ENCODE data around the gene BMP6.

The BMP6 gene

DNA sequence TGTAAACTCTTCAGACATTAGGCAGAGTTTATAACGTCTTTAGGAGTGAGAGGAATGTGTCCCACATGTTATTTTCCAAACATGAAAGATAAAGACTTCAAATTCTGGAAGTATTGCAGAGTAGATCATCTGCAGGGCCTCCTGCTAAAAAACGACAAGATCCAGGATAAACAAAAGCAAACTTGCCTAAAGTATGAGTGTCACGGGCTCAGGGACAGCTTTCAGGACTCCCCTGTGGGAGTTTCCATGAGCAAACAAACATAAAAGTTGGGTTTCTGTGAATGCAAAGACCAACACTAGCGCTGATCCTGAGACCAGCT is 107.8 kb downstream of the BMP6 start:
- no peak for DNase-seq

DNA sequence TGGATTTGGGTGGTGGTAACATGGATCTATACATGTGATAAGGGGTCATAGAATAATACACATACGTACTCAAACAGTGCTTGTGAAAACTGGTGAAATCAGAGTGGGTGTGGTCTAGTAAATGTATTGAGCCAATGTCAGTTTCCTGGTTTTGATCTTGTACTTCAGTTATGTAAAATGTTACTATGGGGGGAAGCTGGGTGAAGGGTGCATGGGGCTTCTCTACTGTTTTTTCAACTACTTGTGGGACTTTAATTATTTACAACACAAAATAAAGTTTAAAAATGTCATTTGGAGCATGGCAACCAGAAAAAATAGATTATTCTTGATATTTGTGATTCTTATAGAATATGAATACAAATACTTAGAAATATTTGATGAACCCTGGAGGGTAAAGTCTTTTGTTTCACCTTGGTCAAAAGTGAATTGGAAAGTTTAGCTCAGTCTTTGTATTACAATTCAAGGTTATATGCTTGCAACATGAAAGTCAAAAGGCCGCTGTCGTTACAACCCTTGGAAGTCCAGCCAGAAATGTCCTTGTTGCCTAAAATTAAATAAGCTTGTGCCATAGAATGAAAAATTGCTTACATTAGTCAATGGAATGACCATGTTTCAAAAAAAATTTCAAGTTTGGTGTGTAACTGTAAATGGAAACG is 110.6 kb downstream of the BMP6 start:
- DNase-seq: no peak

GRCh38 chr6:7841781-7842468 is 116.0 kb downstream of the BMP6 start:
- DNase-seq: no peak

DNA sequence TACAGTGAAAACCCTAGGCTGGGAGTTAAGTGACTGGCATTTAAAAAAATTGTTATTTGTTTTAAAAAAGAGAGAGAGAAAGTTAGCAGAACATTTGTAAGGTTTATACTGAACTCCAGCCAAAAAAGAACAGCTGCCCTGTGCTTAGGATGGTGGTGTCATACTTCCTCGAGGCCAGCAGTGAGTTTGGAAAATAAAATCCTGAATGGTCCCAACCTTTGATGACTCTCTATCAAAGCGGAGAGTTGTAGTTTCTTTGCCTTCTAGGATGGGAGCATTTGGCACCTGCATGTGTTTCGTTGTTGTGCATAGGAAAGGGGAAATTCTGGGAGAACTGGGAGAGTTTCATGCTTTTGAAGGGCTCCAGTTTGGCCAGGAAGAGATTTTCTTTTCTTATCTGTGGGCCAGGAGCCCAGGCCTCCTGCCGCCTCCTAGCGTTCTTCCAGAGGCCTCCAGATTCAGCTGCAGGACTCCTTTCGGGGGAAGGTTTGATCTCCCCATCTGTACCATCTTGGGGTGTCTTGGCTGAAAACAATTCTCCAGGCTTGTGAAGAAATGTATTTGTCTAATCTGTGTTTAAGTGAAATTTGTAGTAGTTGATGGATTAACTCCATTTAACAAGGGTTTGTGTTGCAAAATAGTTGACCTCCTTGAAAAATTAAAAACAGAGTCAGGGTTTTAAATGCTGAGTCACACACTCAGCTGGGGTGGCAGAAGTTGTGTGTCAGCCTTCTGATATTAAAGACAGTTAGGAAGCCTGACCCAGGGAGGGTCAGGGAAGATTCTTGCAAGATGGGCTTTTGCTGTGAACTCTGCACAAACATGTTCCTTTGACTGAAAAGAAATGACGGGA is 121.3 kb downstream of the BMP6 start:
- no peak for DNase-seq

DNA sequence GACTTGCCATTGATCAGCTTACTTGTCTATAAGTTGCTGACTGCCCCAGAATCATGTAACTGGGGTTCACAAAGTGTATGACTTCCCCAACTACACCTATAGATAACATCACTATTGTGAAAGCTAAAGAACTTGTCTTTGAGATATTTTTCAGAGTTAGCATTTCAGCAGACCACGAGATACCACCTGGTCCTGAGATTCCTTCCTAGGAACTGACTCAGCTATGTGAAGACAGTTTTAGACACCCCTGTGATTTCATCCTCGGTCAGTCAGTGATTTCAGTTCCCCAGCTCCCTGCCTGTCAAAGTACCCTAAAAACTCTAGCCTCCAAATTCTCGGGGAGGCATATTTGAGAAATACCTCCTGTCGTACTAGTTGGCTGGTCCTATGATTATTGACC is 122.3 kb downstream of the BMP6 start:
- DNase-seq: no peak

- no peak for DNase-seq
Observed at GRCh38 chr6:7851780-7852179, 125.9 kb downstream of the BMP6 start.

DNA sequence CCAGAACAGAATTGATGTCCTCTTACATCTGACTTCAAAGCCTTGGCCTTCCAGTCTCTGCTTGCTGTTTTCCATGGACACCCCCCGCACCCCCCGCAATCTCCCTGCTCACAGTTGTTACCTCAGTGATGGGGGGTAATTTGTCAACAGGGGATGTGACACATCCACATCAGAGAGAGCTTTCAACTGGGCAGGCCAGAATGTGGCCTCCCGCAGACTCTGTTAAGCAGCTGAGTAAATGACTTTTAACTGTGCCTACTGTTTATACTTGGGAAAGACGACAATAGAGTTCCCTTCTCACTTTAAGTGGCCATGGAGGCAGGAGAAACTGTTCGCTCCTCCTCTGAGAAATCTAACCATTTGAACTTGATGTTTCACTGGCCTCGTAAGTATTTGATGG is 133.7 kb downstream of the BMP6 start:
- DNase-seq: no peak

DNA sequence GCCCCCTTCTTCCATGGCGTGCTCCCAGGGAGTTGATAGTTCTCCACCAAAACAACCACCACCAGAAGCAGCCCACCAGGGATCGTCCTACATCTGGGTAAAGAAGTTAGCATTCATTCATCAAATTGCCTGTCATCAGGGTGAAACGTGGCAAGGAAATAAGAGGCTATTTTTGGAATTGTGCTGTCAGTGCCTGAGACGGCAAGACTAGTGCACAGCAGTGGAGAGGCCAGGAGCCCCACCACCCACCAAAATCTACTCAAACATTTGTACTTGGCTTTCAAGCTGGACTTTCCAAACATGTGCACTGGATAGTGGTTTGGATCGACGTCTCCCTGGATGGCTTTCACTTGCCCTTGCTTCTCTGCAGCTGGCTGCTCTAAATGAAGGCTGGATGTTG is 139.9 kb downstream of the BMP6 start:
- DNase-seq: no peak

DNA sequence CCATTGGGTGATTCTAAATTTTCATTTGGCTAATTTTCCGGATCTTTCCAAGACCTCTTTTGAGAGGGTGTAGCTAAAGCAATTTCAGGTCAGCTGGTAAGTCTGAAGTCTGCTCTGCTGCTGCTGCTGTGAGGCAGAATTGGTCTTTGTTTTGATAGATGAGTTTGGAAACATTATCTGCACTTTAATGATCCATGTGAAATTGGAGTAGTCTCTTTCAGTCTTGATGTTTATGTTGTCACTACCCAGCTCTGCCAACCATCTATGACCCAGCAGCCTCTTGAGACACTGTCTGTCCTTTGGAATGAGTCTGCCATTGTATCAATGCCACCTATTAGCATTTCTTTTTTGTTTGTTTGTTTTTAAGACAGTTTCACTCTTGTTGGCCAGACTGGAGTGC is 140.6 kb downstream of the BMP6 start:
- no peak for DNase-seq

- DNase-seq: no peak
Observed at GRCh38 chr6:7868926-7869325, 143.0 kb downstream of the BMP6 start.

GRCh38 chr6:7878401-7878964 is 152.6 kb downstream of the BMP6 start:
- DNase-seq: no peak

- DNase-seq: no peak
Observed at GRCh38 chr6:7879043-7879442, 153.1 kb downstream of the BMP6 start.

GRCh38 chr6:7879579-7879978 is 153.7 kb downstream of the BMP6 start:
- DNase-seq: no peak

DNA sequence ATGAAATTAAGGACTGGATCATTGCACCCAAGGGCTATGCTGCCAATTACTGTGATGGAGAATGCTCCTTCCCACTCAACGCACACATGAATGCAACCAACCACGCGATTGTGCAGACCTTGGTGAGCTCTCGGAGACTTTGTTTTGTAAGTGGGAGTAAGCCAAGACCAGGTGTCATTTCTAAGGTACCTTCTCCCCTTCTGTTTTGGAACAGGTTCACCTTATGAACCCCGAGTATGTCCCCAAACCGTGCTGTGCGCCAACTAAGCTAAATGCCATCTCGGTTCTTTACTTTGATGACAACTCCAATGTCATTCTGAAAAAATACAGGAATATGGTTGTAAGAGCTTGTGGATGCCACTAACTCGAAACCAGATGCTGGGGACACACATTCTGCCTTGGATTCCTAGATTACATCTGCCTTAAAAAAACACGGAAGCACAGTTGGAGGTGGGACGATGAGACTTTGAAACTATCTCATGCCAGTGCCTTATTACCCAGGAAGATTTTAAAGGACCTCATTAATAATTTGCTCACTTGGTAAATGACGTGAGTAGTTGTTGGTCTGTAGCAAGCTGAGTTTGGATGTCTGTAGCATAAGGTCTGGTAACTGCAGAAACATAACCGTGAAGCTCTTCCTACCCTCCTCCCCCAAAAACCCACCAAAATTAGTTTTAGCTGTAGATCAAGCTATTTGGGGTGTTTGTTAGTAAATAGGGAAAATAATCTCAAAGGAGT is 154.2 kb downstream of the BMP6 start:
- no peak for DNase-seq

GRCh38 chr6:7880718-7881107 is 154.8 kb downstream of the BMP6 start:
- DNase-seq: no peak

DNA sequence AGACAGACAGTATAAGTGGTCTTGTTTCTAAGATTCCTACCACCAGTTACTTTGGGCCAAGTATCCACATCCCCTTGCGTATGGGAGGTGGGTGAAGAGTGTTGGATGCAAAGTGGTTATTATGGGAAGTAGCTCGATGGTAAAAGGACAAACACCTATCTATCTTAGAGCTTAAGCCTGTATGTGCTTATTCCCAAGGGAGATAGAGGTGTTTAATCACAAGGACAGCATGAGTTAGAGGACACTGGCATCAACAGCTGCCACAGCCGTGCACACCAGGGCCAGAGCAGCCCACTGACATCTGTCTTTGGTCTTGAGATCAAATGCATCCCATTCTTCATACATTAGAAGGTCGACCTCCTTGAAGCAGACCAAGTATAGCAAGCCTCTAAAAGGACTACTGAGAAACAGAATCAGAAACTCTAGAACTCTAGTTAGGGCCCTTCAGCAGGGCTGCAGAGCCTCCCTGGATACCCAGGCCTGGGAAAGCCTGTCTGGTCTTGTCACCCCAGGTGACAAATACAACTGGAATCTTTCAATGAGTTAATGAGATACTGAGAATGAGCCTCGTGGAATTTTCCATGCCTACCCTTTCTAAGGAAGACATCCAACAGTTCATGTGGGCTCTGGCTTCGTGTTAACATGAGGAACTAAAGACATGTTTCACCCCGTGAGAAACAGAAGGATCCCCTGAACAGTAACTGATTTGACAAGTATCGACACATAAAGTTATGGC is 156.0 kb downstream of the BMP6 start:
- no peak for DNase-seq

DNA sequence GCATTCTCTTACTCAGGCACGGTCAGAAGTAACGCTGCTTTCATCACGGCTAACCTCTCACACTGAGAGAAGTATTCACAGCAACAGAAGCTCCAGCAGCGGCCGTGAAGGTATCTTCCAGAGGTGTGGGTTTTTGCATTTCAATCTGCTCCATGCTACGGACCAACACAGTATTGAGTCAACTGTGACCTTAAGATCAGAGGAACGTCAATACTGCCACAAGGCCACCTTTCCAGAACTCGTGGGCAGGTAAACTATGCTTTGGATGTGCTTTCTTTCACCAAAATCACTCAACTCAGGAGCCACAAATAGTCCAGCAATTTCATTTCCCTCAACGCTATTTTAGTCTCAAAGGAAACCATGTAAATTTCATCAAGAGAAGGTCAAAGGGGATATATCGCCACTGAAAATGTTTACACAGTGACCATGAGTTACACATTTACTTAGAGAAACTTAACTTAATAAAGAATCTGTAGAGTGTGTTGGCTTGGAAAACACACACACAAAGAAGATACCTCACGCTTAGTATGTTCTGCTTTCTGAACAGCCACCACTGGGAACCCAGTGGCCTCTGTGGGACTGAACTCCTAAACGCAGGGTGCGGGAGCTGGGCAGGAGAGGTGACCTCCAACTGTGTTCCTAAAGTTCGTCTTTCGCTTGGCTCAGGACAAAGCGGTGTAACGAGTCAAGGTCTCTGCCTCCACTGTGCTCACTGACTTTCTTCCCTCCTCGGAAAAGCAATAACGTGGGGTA is 156.8 kb downstream of the BMP6 start:
- no peak for DNase-seq

- no peak for DNase-seq
Observed at GRCh38 chr6:7883381-7883780, 157.5 kb downstream of the BMP6 start.

- no peak for DNase-seq
Observed at GRCh38 chr6:7886132-7886531, 160.2 kb downstream of the BMP6 start.

- no peak for DNase-seq
Observed at GRCh38 chr6:7887278-7887991, 161.5 kb downstream of the BMP6 start.

All from T1000 (cell line).